Upper lobe of left lung (tissue), 4 donors: ENCODE results near the gene MYO5B.

ENCODE experiments used
- CTCF ChIP-seq, 6 experiments: fragments of 450-650 bp in 4 of 6; fragments of 200-600 bp in 2 of 6; sonication (generic) in 2 of 6; IDR thresholded peaks; one replicate each; pipeline ENCODE4 v1.5.1; 2016 to 2019; ENCODE audit warnings: antibody characterized with exemption in 6 of 6
- POLR2A ChIP-seq, 4 donors: fragments of 450-650 bp; IDR thresholded peaks; one replicate each; pipeline ENCODE4 v1.5.1; 2016 to 2017; ENCODE audit warnings: antibody characterized with exemption in 4 of 4, mild to moderate bottlenecking in 2 of 4
- POLR2AphosphoS5 ChIP-seq, 2 donors: sonication (generic); formaldehyde crosslinking; IDR thresholded peaks; one replicate each; pipeline ENCODE4 v1.5.1; 2017; ENCODE audit warnings: antibody characterized with exemption in 2 of 2

- TF ChIP-seq CTCF (IDR thresholded peaks at IDR 0.05) = no peak
- no peak for TF ChIP-seq POLR2AphosphoS5 (IDR thresholded peaks at IDR 0.05)
- no peak for TF ChIP-seq POLR2A (IDR thresholded peaks at IDR 0.05)
Observed at GRCh38 chr18:50057009-50057408, 137.9 kb downstream of the MYO5B start.
